Endothelial cell of umbilical vein (primary cell): Measurements from ENCODE around the gene BCO2. TPM values are rescaled to one million over a fixed set of nuclear protein-coding genes. Genes with fewer than 3 reads are reported as not detected.

Source experiments
- BruUV-seq: library from RNA; stranded (reverse); fragments of 400-500 nt; replicated peaks from 2 replicates; lab custom pipeline; 2021; lab: Mats Ljungman, UMichigan
- CTCF ChIA-PET: fragments of 300-600, 350-600 bp; sonication (Branson Sonifier 250); formaldehyde crosslinking; loops from one replicate; lab custom pipeline; 2021; ENCODE audit warnings: antibody characterized with exemption, inconsistent platforms; lab: Charles Lee
- POLR2A ChIA-PET: fragments of 300-600, 350-600 bp; sonication (Branson Sonifier 250); formaldehyde crosslinking; loops from one replicate; lab custom pipeline; 2021; ENCODE audit warnings: antibody characterized with exemption, inconsistent platforms; lab: Charles Lee
- DNase-seq: peaks from one replicate; pipeline ENCODE4 v3.0.0-alpha.2; 2011; ENCODE audit warnings: low read depth, low spot score
- FAIRE-seq: peaks from 2 replicates; lab custom pipeline; 2011; peaks lifted over from hg19 to GRCh38; lab: Jason Lieb, UNC
- H2AFZ ChIP-seq: 2 replicates; pipeline ENCODE4 v1.6.0; 2012; ENCODE audit warnings: low read depth, low read length, control low read depth, inconsistent platforms
- H3K27ac ChIP-seq: 2 replicates; pipeline ENCODE4 v1.5.1; 2011; ENCODE audit warnings: low read depth, mild to moderate bottlenecking, control low read depth, low read length, moderate library complexity; ENCODE audit not compliant: insufficient read depth
- H3K27me3 ChIP-seq, 2 experiments: 2 replicates each; pipeline versions ENCODE4 v1.6.0 to v1.6.1; 2011; ENCODE audit warnings: low read length in 2 of 2, mixed read lengths in 1 of 2; ENCODE audit not compliant: control insufficient read depth in 2 of 2, insufficient read depth in 2 of 2
- H3K36me3 ChIP-seq, 2 experiments: 2 replicates in 1 of 2; 3 replicates in 1 of 2; pipeline ENCODE4 v1.5.1; 2011; ENCODE audit warnings: low read length in 2 of 2, mild to moderate bottlenecking in 1 of 2, moderate library complexity in 1 of 2; ENCODE audit not compliant: control insufficient read depth in 2 of 2, insufficient read depth in 2 of 2; ENCODE audit errors: extremely low read depth in 1 of 2
- H3K4me1 ChIP-seq: 3 replicates; pipeline ENCODE4 v1.5.1; 2011; ENCODE audit warnings: mild to moderate bottlenecking, low read length; ENCODE audit not compliant: control insufficient read depth, insufficient read depth; ENCODE audit errors: extremely low read depth
- H3K4me2 ChIP-seq: 2 replicates; pipeline ENCODE4 v1.6.1; 2011; ENCODE audit warnings: low read length, control low read depth, mixed read lengths; ENCODE audit not compliant: insufficient read depth
- H3K4me3 ChIP-seq, 3 experiments: fragments of 200-600 bp in 1 of 3; sonication (generic), shearing (Covaris generic) in 1 of 3; replicated peaks in 1 of 3; 2 replicates each; pipeline ENCODE4 v1.5.1; 2011 to 2016; ENCODE audit warnings: control low read depth in 3 of 3, low read length in 3 of 3, mild to moderate bottlenecking in 2 of 3, inconsistent platforms in 1 of 3, low read depth in 1 of 3, moderate library complexity in 1 of 3; ENCODE audit not compliant: insufficient read depth in 1 of 3
- H3K79me2 ChIP-seq: 2 replicates; pipeline ENCODE4 v1.6.0; 2012; ENCODE audit warnings: low read length, inconsistent platforms; ENCODE audit not compliant: control insufficient read depth, insufficient read depth
- H3K9ac ChIP-seq: replicated peaks from 2 replicates; pipeline ENCODE3; 2011; ENCODE audit warnings: low read length, control low read depth; ENCODE audit not compliant: insufficient read depth; ENCODE audit errors: extremely low read depth
- H3K9me1 ChIP-seq: replicated peaks from 3 replicates; pipeline ENCODE4 v1.6.0; 2011; ENCODE audit warnings: mild to moderate bottlenecking, low read length; ENCODE audit not compliant: control insufficient read depth, insufficient read depth; ENCODE audit errors: extremely low read depth
- H3K9me3 ChIP-seq: replicated peaks from 2 replicates; pipeline ENCODE4 v1.5.1; 2012; ENCODE audit warnings: low read length, inconsistent platforms; ENCODE audit not compliant: control insufficient read depth, insufficient read depth
- H4K20me1 ChIP-seq: replicated peaks from 2 replicates; pipeline ENCODE3; 2011; ENCODE audit warnings: mild to moderate bottlenecking, low read length; ENCODE audit not compliant: control insufficient read depth, insufficient read depth; ENCODE audit errors: extremely low read depth
- CTCF ChIP-seq, 2 donors: IDR thresholded peaks; 1 replicate in 1 of 2; 2 replicates in 1 of 2; pipeline ENCODE4 v1.5.1; 2011; ENCODE audit warnings: low read length in 2 of 2, mild to moderate bottlenecking in 2 of 2, moderate library complexity in 2 of 2, control low read depth in 1 of 2, inconsistent platforms in 1 of 2, low read depth in 1 of 2; ENCODE audit not compliant: insufficient read depth in 1 of 2; ENCODE audit errors: extremely low read depth in 1 of 2
- EZH2 ChIP-seq: IDR thresholded peaks from 2 replicates; pipeline ENCODE4 v1.6.1; 2012; ENCODE audit warnings: borderline replicate concordance, low read depth, mild to moderate bottlenecking, moderate library complexity, low read length, inconsistent platforms; ENCODE audit not compliant: severe bottlenecking
- FOS ChIP-seq: IDR thresholded peaks from 2 replicates; pipeline ENCODE4 v1.6.1; 2011; ENCODE audit warnings: mild to moderate bottlenecking, low read length, moderate library complexity, borderline replicate concordance; ENCODE audit not compliant: insufficient read depth
- JUN ChIP-seq: IDR thresholded peaks from 2 replicates; pipeline ENCODE4 v1.6.1; 2011; ENCODE audit warnings: borderline replicate concordance, low read depth; ENCODE audit not compliant: insufficient read length, insufficient read depth
- MAX ChIP-seq: IDR thresholded peaks from 2 replicates; pipeline ENCODE4 v1.6.1; 2011; ENCODE audit not compliant: insufficient read depth, insufficient read length
- MYC ChIP-seq: IDR thresholded peaks from one replicate; pipeline ENCODE4 v1.6.1; 2011; ENCODE audit warnings: mild to moderate bottlenecking, low read depth, low read length
- POLR2AphosphoS5 ChIP-seq: IDR thresholded peaks from 2 replicates; pipeline ENCODE4 v1.6.1; 2012; ENCODE audit warnings: low read depth, mild to moderate bottlenecking, control low read depth, low read length, moderate library complexity; ENCODE audit not compliant: insufficient read depth
- dilution Hi-C: fragments of 300-500 bp; cut with MboI; formaldehyde crosslinking; loops from one replicate; pipeline ENCODE4 v1.15.0; 2019; ENCODE audit warnings: low sequenced_read_pairs; ENCODE audit not compliant: extremely low pct_ligation_motif_present
- intact Hi-C: fragments of 100-400 bp; cut with micrococcal nuclease; formaldehyde crosslinking; loops from one replicate; pipeline ENCODE4 v1.10.0; 2022
- polyA plus RNA-seq, 4 experiments: library from polyadenylated mRNA; depleted of rRNA in 3 of 4; stranded (reverse) in 3 of 4; unstranded in 1 of 4; fragments of >200 nt; gene quantifications; 2 replicates each; pipeline versions ENCODE4 v1.2.1 to v1.2.3, GENCODE V29; 2011 to 2012; ENCODE audit warnings: missing spikeins in 1 of 4
- total RNA-seq: library from RNA; stranded (reverse); gene quantifications from 2 replicates; pipeline ENCODE4 v1.2.3, GENCODE V29; 2021

BCO2 gene
- total and polyA plus RNA-seq, 2 donors (not counting 3 experiments of a cell fraction or from before 2014, with no cell fraction given): 0.58 to 1.9 TPM

- H3K36me3 ChIP-seq: no peaks in the 10 kb centered on the region
- peaks cover 13% of the 10 kb centered on the region for H3K79me2 ChIP-seq
- H3K9me1 ChIP-seq: no peaks in the 10 kb centered on the region
- H3K4me2 ChIP-seq: no peak overlapping the region
- dilution Hi-C loops (no loop called here), intact Hi-C loops (no loop called here)
- FAIRE-seq: no peak
- H3K27me3 ChIP-seq: no peaks in the 10 kb centered on the region
- POLR2A ChIA-PET: no interaction called here
- no peaks in the 10 kb centered on the region for H4K20me1 ChIP-seq
- no peak for DNase-seq
- no peaks in the 10 kb centered on the region for H3K9me3 ChIP-seq
- no peak overlapping the region for H3K9ac ChIP-seq
- no peak overlapping the region for H3K4me3 ChIP-seq
- no peak for TF ChIP-seq EZH2
- TF ChIP-seq JUN: no peak
- no peak for TF ChIP-seq MYC
- TF ChIP-seq MAX: no peak
- H3K27ac ChIP-seq: no peak overlapping the region
- H3K4me1 ChIP-seq: peaks cover 20% of the 10 kb centered on the region
- no peak overlapping the region for H2AFZ ChIP-seq
- BruUV-seq: no TSS peak
- CTCF ChIA-PET: interaction anchor here (0.7 to 13.6 kb wide), 2 partner anchors 11 to 56 kb away, joined by 3 to 540 read pairs; no protein-coding TSS in a partner anchor
These were observed 47.8 kb downstream of the BCO2 start for GRCh38 chr11:112223121-112223520.

- CTCF ChIA-PET: interaction anchor here (0.7 to 13.6 kb wide), 2 partner anchors 12 to 56 kb away, joined by 3 to 540 read pairs; no protein-coding TSS in a partner anchor
- intact Hi-C loops: no loop called here
These were observed 48.6 kb downstream of the BCO2 start for GRCh38 chr11:112223754-112224532.

More at GRCh38 chr11:112223754-112224532, 48.6 kb downstream of the BCO2 start:
- Histone ChIP-seq H3K27ac (no peak overlapping the region), H3K27me3 (no peaks in the 10 kb centered on the region), H3K4me1 (peaks cover 20% of the 10 kb centered on the region), H3K79me2 (peaks cover 18% of the 10 kb centered on the region), H3K36me3 (no peaks in the 10 kb centered on the region), H3K4me3 (no peak overlapping the region), H3K9ac (no peak overlapping the region), H3K4me2 (no peak overlapping the region), H3K9me3 (no peaks in the 10 kb centered on the region), H3K9me1 (no peaks in the 10 kb centered on the region), H2AFZ (no peak overlapping the region), H4K20me1 (no peaks in the 10 kb centered on the region)
- dilution Hi-C loops: no loop called here
- DNase-seq (no peak), FAIRE-seq (no peak)
- POLR2A ChIA-PET: no interaction called here
- no TSS peak for BruUV-seq
- TF ChIP-seq CTCF (IDR thresholded peaks at IDR 0.05; ENCODE audit: extremely low read depth in 1 of 2, insufficient read depth in 1 of 2, low read depth in 1 of 2, low read length in 2 of 2) (no peak), POLR2AphosphoS5 (no peak), MAX (no peak), JUN (no peak), FOS (no peak)
